ENCODE results near the gene VPS37C.
"Not testable (repeated sequence)": the region's sequence is repeated elsewhere in the genome, so short reads cannot be mapped to it uniquely, and the experiment has no call there.

Gene VPS37C

DNA sequence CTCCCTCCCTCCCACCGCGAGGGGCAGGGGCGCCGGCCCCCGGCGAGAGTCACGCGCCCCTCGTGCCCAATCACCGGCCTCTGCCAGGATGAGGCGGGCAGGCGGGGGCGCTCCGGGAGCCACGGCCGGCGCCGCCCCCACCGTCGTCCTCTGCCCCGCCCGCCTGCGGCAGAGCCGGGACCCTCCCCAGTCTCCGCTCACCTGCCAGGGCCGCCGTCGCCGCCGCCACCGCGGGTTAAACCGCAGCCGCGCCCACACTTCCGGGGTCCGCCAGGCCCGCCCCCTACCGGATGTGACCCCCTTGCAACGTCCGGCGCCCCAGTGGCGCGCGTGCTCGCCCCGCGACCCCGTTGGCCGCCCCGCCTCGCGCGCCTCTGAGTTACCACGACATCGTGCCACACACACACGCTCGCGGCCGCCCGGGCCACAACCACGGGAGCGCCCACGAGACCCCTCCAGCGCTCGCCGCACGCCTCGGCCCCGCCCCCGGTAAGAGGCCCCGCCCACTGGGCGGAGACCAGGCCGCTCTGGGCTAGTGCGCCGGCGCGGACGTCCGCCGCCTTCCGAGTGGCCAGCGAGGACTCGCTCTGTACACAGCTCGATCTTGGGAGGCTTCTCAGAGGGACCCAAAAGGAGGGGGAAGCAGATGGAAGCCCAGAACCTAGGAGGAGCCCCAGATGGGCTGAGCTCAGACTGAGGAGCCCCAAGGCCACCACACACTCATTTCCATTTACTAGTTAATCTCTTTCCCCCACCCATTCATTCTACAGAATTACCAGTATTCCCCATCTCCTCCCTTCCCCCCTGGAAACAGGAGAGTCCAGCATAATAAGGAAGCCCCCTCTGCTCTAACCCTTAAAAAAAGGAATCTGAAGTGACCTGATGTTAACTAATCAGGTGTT is at the start of gene VPS37C:
Gene VPS37C (minus strand): TSS at position 237 of the 902 bp plus-strand sequence. CDS start 22,597 bp downstream, outside the sequence.
- peak; percentile 88 to 90 for DNase-seq (ENCODE audit: low read depth in 2 of 2)

GRCh38 chr11:61210629-61211028 is 49.4 kb upstream of the VPS37C start:
- not testable (repeated sequence) for DNase-seq (ENCODE audit: low read depth in 2 of 2)

- DNase-seq (ENCODE audit: low read depth in 2 of 2), result not testable (repeated sequence)
Measured at GRCh38 chr11:61207636-61208310, 46.5 kb upstream of the VPS37C start.

DNA sequence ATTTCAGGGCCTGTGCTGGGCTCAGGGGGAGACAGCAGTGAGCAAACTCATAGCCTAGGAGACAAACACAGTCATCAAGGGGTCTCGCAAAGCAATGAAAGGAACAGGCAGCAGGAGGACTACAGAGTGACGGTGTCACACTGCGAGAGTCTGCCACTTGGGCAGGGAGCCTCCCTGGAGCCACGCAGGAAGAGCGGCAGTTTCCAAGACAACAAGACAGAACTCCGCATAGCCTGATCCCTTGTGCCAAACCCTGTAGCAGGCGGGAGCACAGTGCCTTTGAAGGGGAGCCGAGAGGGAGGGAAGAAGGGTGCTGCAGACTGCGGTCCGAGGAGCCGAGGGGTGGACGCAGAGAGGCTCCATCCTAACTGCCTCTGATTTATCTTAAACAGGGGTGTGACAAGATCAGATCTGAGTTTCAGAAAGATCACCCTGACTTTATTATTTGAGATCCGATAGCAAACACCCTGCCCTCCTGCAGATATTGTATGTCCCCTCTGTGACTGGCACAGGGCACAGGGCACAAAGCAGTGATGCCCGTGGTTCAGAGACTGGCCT is 43.4 kb upstream of the VPS37C start:
- DNase-seq (ENCODE audit: low read depth in 2 of 2), result not testable (repeated sequence)

DNA sequence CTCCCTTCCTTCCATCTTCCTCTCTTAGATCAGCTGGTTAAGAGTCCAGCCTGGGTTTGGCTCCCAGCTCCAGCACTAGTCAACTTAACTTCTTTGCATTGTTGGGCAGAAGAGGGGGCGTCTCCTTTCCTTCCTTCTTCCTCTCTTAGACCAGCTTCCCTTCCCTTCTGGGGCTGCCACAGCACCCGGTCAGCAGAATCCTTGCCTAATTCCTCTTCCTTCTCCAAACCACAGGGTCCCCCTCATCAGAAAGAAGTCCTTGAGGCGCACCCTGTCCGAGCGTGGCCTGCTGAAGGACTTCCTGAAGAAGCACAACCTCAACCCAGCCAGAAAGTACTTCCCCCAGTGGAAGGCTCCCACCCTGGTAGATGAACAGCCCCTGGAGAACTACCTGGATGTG is 42.6 kb upstream of the VPS37C start:
- not testable (repeated sequence) for DNase-seq (ENCODE audit: low read depth in 2 of 2)

DNA sequence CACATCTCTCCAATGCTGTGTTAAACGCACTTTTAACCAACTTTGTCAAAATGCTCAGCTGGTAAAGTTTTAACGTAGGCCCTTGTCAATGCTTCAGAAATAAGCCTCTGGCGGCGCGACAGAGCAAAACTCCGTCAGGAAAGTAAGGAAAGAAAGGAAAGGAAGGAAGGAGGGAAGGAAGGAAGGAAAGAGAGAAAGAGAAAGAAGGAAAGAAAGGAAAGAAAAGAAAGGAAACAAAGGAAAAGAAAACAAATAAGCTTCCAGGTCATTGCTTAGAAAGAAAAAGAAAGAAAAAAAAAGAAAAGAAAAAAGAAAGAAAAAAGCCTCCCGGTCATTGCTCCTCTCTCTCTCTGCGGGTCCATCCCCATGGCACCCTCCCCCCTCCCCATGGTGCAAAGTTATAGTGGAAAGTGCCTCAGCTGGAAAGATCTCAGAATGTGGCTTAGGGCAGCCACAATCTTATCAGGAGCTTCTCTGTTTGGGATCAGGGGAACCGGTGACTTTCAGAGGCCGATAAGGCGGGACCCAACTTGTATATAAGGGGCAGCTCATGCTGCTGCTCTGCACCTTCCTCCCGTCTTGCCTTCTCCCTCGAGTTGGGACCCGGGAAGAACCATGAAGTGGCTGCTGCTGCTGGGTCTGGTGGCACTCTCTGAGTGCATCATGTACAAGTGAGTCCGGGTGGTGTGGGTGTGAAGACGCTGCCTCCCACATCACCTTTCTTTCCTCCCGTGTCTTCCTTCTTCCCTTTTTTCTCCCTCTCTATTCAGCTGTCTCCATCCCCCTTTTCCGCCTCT is 41.9 kb upstream of the VPS37C start, which contains the start of gene PGA3:
Gene PGA3 (plus strand): TSS at position 566 of the 797 bp plus-strand sequence. CDS start 50 bp downstream, at position 616.
- DNase-seq (ENCODE audit: low read depth in 2 of 2), result not testable (repeated sequence)

DNA sequence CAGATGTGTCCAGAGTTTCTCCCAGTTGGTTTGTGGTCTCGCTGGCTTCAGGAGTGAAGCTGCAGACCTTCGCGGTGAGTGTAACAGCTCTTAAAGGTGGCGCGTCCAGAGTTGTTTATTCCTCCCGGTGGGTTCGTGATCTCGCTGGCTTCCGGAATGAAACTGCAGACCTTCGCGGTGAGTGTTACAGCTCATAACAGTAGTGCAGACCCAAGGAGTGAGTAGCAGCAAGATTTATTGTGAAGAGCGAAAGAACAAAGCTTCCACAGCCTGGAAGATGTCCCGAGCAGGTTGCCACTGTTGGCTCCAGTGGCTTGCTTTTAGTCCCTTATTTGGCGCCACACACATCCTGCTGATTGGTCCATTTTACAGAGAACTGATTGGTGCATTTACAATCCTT is 40.2 kb upstream of the VPS37C start:
- no peak for DNase-seq (ENCODE audit: low read depth in 2 of 2)

- DNase-seq (ENCODE audit: low read depth in 2 of 2), result no peak
Measured at GRCh38 chr11:61198948-61199523, 37.8 kb upstream of the VPS37C start.

GRCh38 chr11:61198361-61198760 is 37.1 kb upstream of the VPS37C start:
- no peak for DNase-seq (ENCODE audit: low read depth in 2 of 2)

DNA sequence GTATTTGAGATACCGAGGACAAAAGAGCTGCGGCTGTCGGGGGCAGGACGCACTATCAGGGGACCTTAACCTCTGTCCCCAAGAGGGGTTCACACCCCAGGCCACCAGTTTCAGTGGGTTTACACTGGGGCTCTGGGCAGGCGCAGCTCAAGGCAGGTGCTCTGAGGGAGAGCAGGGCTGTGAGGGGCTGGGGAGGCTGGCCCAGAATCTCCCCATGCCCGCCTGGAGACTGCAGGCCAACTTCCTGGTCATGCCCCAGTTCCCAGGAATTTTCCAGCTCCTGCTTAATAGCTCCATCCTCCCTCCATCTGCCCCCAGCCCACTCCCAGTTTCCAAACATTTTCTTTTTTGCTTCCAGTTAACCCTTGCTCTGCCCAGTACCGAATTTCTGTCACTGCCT is 34.5 kb upstream of the VPS37C start:
- DNase-seq (ENCODE audit: low read depth in 2 of 2), result no peak

- DNase-seq (ENCODE audit: low read depth in 2 of 2), result no peak
Measured at GRCh38 chr11:61194981-61195695, 33.9 kb upstream of the VPS37C start.

GRCh38 chr11:61194169-61194671 is 33.0 kb upstream of the VPS37C start:
- DNase-seq (ENCODE audit: low read depth in 2 of 2), result no peak

GRCh38 chr11:61193596-61193995 is 32.4 kb upstream of the VPS37C start:
- no peak for DNase-seq (ENCODE audit: low read depth in 2 of 2)

- DNase-seq (ENCODE audit: low read depth in 2 of 2), result no peak
Measured at GRCh38 chr11:61189933-61190332, 28.7 kb upstream of the VPS37C start.

DNA sequence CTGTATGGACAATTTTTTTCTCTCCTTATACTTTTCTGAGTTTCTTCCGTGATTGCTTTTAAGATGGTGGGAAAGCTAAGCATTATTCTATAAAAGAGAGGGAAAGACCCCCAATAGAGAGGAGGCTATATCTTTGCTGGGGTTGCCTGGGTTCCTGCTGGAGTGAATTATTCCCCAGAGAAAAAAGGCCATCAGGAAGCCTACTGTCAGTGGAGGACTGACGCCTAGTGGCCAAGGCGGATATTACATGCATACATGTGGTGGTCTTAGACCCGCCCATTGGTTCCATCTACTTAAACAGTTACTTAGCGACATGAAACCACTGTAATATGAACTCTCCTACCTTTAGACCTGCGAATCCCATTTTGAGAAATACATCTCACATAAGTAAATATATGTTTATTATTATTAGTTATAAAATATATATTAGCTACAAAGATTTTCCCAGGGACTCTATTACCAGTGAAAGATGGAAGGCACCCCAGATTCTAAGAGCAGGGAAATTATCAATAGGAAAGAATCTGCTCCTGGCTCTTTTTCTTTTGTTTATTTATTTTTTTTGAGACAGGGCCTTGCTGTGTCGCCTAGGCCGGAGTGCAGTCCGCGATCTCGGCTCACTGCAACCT is 26.4 kb upstream of the VPS37C start:
- peak; percentile 60 to 78 for DNase-seq (ENCODE audit: low read depth in 2 of 2)

GRCh38 chr11:61186504-61186903 is 25.3 kb upstream of the VPS37C start:
- no peak for DNase-seq (ENCODE audit: low read depth in 2 of 2)

- DNase-seq (ENCODE audit: low read depth in 2 of 2), result no peak
Measured at GRCh38 chr11:61183645-61184044, 22.4 kb upstream of the VPS37C start.

- no peak for DNase-seq (ENCODE audit: low read depth in 2 of 2)
Measured at GRCh38 chr11:61181489-61181888, 20.3 kb upstream of the VPS37C start.

DNA sequence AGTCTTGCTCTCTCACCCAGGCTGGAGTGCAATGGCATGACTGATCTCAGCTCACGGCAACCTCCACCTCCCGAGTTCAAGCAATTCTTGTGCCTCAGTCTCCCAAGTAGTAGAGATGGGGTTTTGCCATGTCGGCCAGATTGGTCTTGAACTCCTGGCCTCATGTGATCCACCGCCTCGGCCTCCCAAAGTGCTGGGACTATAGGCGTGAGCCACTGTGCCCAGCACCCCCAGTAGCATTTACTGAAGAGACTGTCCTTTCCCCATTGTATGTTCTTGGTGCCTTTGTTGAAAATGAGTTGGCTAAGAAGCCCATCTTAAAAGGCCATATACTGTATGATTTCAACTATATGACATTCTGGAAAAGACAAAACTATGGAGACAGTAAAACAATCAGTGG is 19.0 kb upstream of the VPS37C start:
- DNase-seq (ENCODE audit: low read depth in 2 of 2), result not testable (repeated sequence)

GRCh38 chr11:61176446-61176845 is 15.2 kb upstream of the VPS37C start:
- DNase-seq (ENCODE audit: low read depth in 2 of 2), result no peak

Data from stimulated activated CD4-positive, alpha-beta T cell treated with anti-CD3 and anti-CD28 coated beads, Interleukin-15, amount 100 ng/mL, for 48 hours (primary cell).